ENCODE data around the gene TEKT2. TPM values are rescaled to one million over a fixed set of nuclear protein-coding genes. Genes with fewer than 3 reads are reported as not detected.

The TEKT2 gene
- total RNA-seq, 2 donors from 2014 or later: 0.17 to 0.37 TPM

DNA sequence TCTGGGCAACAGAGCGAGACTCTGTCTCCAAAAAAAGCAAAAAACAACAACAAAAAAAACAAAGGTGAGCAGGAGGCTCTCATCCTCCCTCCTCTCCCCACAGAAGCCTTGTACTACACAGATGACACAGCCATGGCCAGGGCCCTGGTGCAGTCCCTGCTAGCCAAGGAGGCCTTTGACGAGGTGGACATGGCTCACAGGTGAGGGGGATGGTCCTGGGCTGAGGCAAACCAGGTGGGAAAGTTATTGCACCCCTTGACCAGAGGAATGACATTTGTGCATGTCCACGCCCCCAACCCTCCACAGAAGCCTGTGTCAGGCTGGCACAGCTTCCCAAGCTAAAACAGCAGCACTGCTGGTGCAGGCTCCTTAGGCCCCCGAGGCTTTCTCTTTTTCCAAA lies 7.2 kb downstream of the TEKT2 start:
- Mint-ChIP-seq H3K4me3 (no peak overlapping the region), H3K27me3 (ENCODE audit: low read depth) (no peaks in the 10 kb centered on the region), H3K4me1 (ENCODE audit: low read depth) (peaks cover 10% of the 10 kb centered on the region), H3K27ac (no peak overlapping the region), H3K36me3 (ENCODE audit: insufficient read depth in 2 of 2) (peaks cover 6 to 7% of the 10 kb centered on the region in 2 donors), H3K9me3 (no peaks in the 10 kb centered on the region)
- no peak for ATAC-seq (replicated peaks in 1 of 2)
- no peak for DNase-seq

DNA sequence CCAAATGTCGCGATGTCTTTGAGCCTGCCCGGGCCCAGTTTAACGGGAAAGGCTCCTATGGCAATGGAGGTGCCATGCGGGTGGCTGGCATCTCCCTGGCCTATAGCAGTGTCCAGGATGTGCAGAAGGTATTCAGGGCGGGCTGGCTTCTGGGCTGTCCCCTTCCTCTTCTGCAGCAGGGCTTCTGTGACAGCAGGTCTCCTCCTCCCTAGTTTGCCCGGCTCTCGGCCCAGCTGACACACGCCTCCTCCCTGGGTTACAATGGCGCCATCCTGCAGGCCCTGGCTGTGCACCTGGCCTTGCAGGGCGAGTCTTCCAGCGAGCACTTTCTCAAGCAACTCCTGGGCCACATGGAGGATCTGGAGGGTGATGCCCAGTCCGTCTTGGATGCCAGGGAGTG lies 7.8 kb downstream of the TEKT2 start:
- Mint-ChIP-seq H3K27ac (no peak overlapping the region), H3K4me3 (peak overlapping the region in 1 of 2 donors; percentile 59), H3K4me1 (ENCODE audit: low read depth) (peaks cover 10% of the 10 kb centered on the region), H3K27me3 (ENCODE audit: low read depth) (no peaks in the 10 kb centered on the region), H3K9me3 (no peaks in the 10 kb centered on the region), H3K36me3 (ENCODE audit: insufficient read depth in 2 of 2) (peaks cover 6 to 7% of the 10 kb centered on the region in 2 donors)
- ATAC-seq (replicated peaks in 1 of 2): no peak
- DNase-seq: no peak

DNA sequence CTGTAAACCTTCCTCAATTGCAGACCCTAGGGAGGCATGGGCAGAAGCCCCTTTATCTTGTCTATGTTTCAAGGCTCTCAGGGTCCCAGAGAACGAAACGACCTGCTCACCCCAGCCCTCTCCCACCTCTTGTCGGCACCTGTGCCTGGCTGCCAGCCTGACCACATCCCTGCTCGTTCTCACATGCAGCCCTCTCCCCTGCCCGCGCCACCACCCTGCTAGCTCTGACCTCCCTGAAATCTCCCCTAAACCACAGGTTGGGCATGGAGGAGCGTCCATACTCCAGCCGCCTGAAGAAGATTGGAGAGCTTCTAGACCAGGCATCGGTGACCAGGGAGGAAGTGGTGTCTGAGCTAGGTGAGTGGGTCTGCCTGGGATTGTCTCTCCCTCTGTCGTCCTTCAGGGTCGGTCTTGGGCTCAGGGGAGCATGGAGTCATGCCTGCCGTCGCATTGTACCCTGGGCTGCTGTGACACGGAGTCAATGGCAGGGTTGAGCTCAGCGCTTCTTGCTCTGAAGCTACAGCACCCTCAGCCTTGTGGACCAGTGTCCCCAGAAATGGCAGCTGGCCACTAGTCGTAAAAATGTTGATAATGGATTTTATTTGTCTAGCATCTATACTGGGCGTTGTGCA lies 8.4 kb downstream of the TEKT2 start:
- no peaks in the 10 kb centered on the region for H3K27me3 Mint-ChIP-seq (ENCODE audit: low read depth)
- no peaks in the 10 kb centered on the region for H3K9me3 Mint-ChIP-seq
- no peak overlapping the region for H3K27ac Mint-ChIP-seq
- H3K36me3 Mint-ChIP-seq (ENCODE audit: insufficient read depth in 2 of 2): peaks cover 6 to 7% of the 10 kb centered on the region in 2 donors
- H3K4me3 Mint-ChIP-seq: no peak overlapping the region
- H3K4me1 Mint-ChIP-seq (ENCODE audit: low read depth): peaks cover 10% of the 10 kb centered on the region
- no peak for DNase-seq
- no peak for ATAC-seq (replicated peaks in 1 of 2)

DNA sequence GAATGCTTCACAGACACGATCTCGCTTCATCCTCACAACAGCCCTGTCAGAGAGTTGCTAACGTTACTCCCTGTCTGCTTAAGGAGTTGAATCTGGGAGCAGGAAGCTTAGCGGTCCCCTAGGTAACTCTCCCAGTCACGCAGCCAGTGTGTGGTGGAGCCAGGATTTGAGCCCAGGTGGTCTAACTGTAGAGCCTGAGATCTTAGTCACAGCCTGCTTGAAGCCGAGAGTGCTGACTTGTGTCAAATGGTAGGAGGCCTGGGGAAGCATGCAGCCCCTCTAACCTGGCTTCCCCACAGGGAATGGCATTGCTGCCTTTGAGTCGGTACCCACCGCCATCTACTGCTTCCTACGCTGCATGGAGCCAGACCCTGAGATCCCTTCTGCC lies 8.9 kb downstream of the TEKT2 start:
- no peak for DNase-seq
- Mint-ChIP-seq H3K27me3 (ENCODE audit: low read depth) (no peaks in the 10 kb centered on the region), H3K4me1 (ENCODE audit: low read depth) (peaks cover 10% of the 10 kb centered on the region), H3K36me3 (ENCODE audit: insufficient read depth in 2 of 2) (peaks cover 6 to 7% of the 10 kb centered on the region in 2 donors), H3K27ac (no peak overlapping the region), H3K9me3 (no peaks in the 10 kb centered on the region), H3K4me3 (no peak overlapping the region)
- ATAC-seq (replicated peaks in 1 of 2): no peak

DNA sequence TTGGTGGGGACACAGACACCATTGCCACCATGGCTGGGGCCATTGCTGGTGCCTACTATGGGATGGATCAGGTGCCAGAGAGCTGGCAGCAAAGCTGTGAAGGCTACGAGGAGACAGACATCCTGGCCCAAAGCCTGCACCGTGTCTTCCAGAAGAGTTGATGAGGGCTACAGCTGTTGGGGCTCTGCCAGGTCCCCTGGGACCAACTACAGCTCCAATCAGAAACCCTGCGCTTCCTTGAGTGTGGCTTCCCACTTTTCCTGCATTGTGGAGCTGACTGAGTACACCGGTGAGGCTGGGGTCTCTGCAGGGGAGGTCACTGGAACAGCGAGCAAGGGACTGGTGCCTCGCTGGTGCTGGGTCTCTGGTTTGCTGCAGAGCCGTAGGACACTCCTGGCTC lies 9.3 kb downstream of the TEKT2 start:
- no peak overlapping the region for H3K4me3 Mint-ChIP-seq
- H3K36me3 Mint-ChIP-seq (ENCODE audit: insufficient read depth in 2 of 2): peaks cover 6 to 7% of the 10 kb centered on the region in 2 donors
- DNase-seq (no peak), ATAC-seq (replicated peaks in 1 of 2) (no peak)
- peaks cover 10% of the 10 kb centered on the region for H3K4me1 Mint-ChIP-seq (ENCODE audit: low read depth)
- H3K27me3 Mint-ChIP-seq (ENCODE audit: low read depth): no peaks in the 10 kb centered on the region
- no peak overlapping the region for H3K27ac Mint-ChIP-seq
- H3K9me3 Mint-ChIP-seq: no peaks in the 10 kb centered on the region

DNA sequence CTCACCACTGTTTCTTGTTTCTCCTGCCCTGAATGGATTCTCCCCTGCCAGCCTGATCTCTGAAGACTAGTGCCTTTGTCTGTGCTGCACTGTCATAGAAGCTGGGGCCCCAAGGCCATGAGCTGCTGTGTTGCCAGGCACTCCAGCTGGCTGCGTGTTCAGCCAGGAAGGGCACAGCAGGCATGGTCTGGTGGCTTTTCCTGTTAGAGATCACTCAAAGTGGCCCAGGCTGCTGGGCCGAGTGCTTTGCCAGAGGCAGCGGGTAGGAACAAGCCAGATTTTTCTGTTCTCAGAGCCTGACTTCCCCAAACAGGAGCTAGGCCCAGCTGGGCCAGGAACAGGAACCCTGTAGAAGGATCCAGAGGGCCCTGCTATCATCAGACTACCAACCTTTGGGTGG lies 10.0 kb downstream of the TEKT2 start:
- Mint-ChIP-seq H3K36me3 (ENCODE audit: insufficient read depth in 2 of 2) (peaks cover 3 to 6% of the 10 kb centered on the region in 2 donors), H3K4me3 (no peak overlapping the region), H3K4me1 (ENCODE audit: low read depth) (peaks cover 10% of the 10 kb centered on the region), H3K27me3 (ENCODE audit: low read depth) (no peaks in the 10 kb centered on the region), H3K9me3 (no peaks in the 10 kb centered on the region), H3K27ac (peak overlapping the region; percentile 42)
- ATAC-seq (replicated peaks in 1 of 2) (no peak), DNase-seq (no peak)

DNA sequence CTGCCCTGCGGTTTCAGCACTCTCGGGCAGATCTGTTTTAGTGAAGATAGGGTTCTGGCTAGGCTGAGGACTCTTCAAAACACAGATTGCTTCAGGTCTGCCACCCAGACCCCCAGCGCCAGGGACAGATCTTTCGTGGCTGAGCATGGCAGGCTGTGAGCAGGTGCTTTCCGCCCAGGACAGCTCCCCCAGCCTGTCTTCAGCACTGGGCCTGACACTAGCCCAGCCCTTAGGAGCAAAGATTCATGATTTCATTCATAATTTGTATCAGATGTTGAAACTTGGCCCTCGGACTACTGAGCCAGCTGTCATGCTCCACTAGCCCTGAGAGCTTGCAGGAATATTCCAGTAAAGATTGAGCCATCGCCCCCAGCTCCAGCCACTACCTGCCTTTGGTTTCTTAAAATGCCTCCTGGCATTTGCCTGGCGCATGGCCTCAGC lies 10.7 kb downstream of the TEKT2 start:
- H3K9me3 Mint-ChIP-seq: no peaks in the 10 kb centered on the region
- no peaks in the 10 kb centered on the region for H3K27me3 Mint-ChIP-seq (ENCODE audit: low read depth)
- H3K27ac Mint-ChIP-seq: no peak overlapping the region
- H3K4me3 Mint-ChIP-seq: no peak overlapping the region
- DNase-seq (no peak), ATAC-seq (replicated peaks in 1 of 2) (no peak)
- peaks cover 9% of the 10 kb centered on the region for H3K4me1 Mint-ChIP-seq (ENCODE audit: low read depth)
- peaks cover under 1 to 6% of the 10 kb centered on the region in 2 donors for H3K36me3 Mint-ChIP-seq (ENCODE audit: insufficient read depth in 2 of 2)

DNA sequence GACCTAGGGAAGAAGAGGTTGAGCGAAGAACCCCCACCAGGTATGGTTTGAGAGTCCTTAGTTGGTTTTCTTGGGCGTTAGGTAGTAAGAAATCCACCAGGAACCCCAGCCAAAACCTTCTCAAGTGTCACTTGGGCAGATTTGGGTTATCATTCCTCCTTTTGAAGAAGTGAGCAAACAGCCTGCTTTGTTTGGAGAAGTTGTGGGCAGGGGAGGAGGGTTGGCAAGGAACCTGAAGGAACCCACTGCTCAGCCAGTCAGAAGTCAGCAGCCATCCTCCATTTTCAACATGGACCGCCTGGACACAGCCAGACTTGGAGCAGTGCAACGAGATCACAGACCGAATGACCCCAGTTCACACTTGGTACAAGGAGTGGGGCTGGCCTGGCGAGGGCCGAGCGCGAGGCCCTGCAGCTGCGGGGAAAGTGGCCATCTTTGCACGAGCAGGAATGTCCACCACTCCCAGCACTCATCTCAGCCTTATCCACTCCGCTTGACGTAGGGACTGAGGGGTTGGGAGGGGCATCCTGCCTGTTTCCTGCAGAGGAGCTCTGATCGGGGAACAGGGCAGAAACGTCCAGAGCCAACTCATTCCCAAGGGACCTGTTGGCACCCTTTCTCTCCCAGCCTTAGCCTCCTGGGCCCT lies 12.0 kb downstream of the TEKT2 start:
- ATAC-seq (replicated peaks in 1 of 2): no peak
- no peaks in the 10 kb centered on the region for H3K27me3 Mint-ChIP-seq (ENCODE audit: low read depth)
- H3K4me1 Mint-ChIP-seq (ENCODE audit: low read depth): no peaks in the 10 kb centered on the region
- no peaks in the 10 kb centered on the region for H3K9me3 Mint-ChIP-seq
- H3K36me3 Mint-ChIP-seq (ENCODE audit: insufficient read depth in 2 of 2): peaks cover 0 to 6% of the 10 kb centered on the region in 2 donors
- DNase-seq: no peak
- no peak overlapping the region for H3K27ac Mint-ChIP-seq
- no peak overlapping the region for H3K4me3 Mint-ChIP-seq

DNA sequence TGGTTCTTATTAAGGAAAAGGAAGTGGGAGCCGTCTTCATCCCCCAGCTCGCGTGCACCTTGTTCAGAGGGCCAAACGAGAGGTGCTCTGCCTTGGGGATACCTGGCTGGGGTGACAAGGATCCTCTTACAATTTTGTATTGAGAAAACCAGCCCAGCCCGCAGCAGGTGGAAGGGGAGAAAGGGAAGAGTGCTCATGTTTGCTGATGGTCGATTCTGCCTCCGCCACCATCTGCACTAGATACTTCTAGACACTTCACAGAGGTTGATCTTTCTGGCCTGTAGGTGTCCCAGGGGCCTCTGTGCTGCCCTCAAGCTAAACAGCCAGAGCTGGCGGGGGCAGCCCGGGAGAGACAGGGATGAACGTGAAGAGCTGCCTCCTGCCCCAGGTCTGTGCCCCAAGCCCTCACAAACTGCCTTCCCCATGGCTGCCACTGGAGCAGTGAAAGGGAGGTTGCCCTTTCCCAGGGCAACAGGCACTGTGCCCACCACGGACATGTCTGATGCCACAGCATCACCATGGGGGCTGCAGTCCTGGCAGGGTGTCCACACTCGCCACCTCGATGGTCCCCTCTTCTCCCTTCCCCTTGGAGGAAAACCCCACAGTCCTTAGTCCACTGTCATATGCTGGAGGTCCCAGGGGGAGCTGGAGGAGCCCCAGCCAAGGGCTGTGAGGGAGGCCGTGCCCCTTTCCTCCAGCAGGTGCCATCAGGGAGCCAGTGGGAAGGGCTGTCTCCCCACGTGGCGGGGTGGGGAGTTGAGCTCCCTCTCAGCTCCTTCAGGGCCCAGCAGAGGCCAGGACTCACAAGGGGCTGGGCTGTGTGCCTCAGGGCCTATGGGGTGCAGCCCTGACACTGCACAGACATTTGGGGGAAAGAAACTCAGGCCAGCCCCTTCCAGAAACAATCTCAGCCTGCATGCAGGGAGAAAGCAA lies 12.9 kb downstream of the TEKT2 start:
- ATAC-seq (replicated peaks in 1 of 2) (no peak), DNase-seq (no peak)
- Mint-ChIP-seq H3K36me3 (ENCODE audit: insufficient read depth in 2 of 2) (peaks cover 0 to 3% of the 10 kb centered on the region in 2 donors), H3K9me3 (no peaks in the 10 kb centered on the region), H3K27me3 (ENCODE audit: low read depth) (no peaks in the 10 kb centered on the region), H3K4me1 (ENCODE audit: low read depth) (no peaks in the 10 kb centered on the region), H3K4me3 (no peak overlapping the region), H3K27ac (no peak overlapping the region)

DNA sequence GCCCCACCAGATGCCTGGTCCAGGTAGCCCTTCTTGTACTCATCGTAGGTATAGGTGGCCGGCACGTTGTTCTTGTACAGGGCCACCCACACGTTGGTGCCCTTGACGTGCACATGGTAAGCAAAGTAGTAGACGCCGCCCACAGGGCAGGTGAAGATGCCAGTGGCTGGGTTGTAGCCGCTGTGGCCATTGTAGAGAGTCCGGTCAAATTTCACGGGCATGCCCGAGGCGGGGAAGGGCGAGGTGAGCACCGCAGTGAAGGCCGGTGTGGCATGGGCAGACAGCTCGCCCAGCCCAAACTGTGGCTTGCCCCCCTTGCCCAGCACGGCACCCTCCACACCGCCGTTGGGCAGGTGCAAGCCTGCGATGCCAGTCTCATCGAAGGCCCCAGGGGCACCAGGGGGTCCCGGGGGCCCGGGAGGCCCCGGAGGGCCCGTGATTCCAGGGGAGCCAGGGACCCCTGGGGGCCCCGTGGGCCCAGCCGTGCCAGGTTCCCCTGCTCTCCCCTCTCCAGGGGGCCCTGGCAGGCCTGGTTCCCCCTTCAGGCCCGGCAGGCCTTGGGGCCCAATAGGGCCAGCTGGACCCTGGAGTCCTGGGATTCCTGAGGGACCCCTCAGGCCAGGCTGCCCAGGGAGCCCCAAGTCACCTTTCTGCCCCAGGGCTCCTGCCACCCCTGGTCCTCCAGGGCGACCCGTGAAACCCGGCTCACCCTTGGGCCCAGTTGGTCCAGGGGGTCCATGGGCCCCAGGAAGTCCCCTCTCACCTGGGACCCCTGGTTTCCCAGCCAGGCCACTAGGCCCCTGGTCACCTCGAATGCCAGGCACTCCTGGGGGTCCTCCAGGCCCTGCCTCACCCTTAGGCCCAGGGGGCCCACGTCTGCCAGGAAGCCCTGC lies 14.0 kb downstream of the TEKT2 start:
- Mint-ChIP-seq H3K4me3 (no peak overlapping the region), H3K27ac (no peak overlapping the region), H3K27me3 (ENCODE audit: low read depth) (no peaks in the 10 kb centered on the region), H3K36me3 (ENCODE audit: insufficient read depth in 2 of 2) (no peaks in the 10 kb centered on the region), H3K4me1 (ENCODE audit: low read depth) (no peaks in the 10 kb centered on the region), H3K9me3 (no peaks in the 10 kb centered on the region)
- no peak for ATAC-seq (replicated peaks in 1 of 2)
- no peak for DNase-seq

DNA sequence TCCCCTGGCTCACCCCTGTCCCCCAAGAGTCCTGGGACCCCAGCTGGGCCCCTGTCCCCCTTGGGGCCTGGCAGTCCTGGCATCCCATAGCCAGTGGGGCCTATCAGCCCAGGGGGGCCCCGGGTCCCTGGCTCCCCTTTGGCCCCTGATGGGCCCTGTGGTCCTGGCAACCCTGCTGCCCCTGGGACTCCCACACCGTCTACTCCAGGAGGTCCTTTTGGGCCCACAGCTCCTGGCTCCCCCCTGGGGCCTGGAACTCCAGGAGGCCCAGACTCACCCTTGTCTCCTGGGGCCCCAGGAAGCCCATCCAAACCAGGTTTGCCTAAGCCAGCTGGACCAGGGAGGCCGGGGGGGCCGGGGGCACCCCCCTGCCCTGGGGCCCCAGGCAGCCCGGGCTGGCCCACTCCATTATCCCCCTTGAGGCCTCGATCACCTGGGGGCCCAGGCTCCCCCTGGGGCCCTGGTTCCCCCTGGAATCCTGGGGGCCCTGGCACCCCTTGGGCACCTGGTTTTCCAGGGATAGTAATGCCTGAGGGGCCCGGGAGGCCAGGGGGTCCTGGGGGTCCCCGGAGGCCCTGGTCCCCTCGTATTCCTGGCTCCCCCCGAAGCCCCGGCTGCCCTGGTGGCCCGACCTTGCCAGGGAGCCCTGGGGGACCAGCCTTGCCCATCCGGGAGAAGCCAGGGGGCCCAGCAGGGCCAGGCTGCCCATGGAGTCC lies 14.9 kb downstream of the TEKT2 start:
- H3K4me1 Mint-ChIP-seq (ENCODE audit: low read depth): no peaks in the 10 kb centered on the region
- DNase-seq (no peak), ATAC-seq (replicated peaks in 1 of 2) (no peak)
- H3K27ac Mint-ChIP-seq: no peak overlapping the region
- H3K36me3 Mint-ChIP-seq (ENCODE audit: insufficient read depth in 2 of 2): no peaks in the 10 kb centered on the region
- no peaks in the 10 kb centered on the region for H3K27me3 Mint-ChIP-seq (ENCODE audit: low read depth)
- no peak overlapping the region for H3K4me3 Mint-ChIP-seq
- H3K9me3 Mint-ChIP-seq: no peaks in the 10 kb centered on the region

DNA sequence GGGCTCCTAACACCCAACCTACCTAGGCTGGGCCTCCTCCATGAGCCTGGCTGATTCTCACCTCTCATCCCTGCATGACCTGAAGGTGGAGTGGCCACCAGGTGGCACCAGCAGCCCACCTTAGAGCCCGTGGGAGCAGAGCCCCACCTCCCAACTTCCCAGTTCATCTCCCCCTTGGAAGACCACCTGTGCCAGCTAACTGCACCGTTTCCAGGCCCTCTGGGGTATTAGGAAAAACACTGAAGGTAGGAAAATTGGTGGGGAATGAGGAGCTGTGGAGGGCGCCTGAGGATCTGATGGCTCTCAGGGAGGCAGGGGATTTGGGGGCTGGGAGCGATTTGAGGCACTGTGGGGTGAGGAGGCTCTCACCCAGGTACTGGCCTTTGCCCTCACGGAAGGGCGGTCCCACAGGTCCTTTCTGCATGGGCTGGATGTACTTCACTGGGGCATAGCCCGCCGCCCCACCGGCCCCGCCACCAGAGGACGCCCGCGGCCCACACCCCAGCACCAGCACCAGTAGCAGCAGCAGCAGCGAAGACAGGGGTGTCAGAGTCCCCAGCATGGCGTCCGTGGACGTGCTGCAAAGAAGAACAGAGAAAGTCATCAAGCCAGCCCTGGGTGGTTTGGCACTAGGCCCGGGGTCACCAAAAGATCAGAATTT lies 15.9 kb downstream of the TEKT2 start:
- DNase-seq (peak; percentile 81 to 82), ATAC-seq (replicated peaks in 1 of 2) (peak; percentile 90 to 91)
- Mint-ChIP-seq H3K27ac (no peak overlapping the region), H3K9me3 (no peaks in the 10 kb centered on the region), H3K36me3 (ENCODE audit: insufficient read depth in 2 of 2) (no peaks in the 10 kb centered on the region), H3K27me3 (ENCODE audit: low read depth) (no peaks in the 10 kb centered on the region), H3K4me3 (no peak overlapping the region), H3K4me1 (ENCODE audit: low read depth) (no peaks in the 10 kb centered on the region)
